Measurements from ENCODE around the gene SH3YL1. TPM values are rescaled to one million over a fixed set of nuclear protein-coding genes. Genes with fewer than 3 reads are reported as not detected.

SH3YL1 gene
- polyA plus RNA-seq, 1 of the 3 experiments (the other 2 are of a cell fraction), result 22.7 TPM

GRCh38 chr2:259789-260331 lies 4.0 kb downstream of the SH3YL1 start:
- Histone ChIP-seq H3K27me3 (ENCODE audit: insufficient read depth) (no peaks in the 10 kb centered on the region), H4K20me1 (ENCODE audit: insufficient read depth) (no peaks in the 10 kb centered on the region), H3K4me1 (ENCODE audit: control insufficient read depth in 1 of 2, insufficient read depth in 2 of 2, low read depth in 1 of 2, low read length in 1 of 2) (peaks cover 0 to 11% of the 10 kb centered on the region in 2 experiments; a peak in 1 of 4 replicates), H3K9me2 (no peaks in the 10 kb centered on the region), H3K9me3 (no peaks in the 10 kb centered on the region; the same call in 1 of the 2 replicates), H3K27ac (ENCODE audit: low read depth in 2 of 2, low read length in 1 of 2) (no peak overlapping the region), H3K4me3 (ENCODE audit: low read depth in 2 of 2, low read length in 1 of 2) (no peak overlapping the region; a peak in 1 of 4 replicates), H3K9ac (no peak overlapping the region), H3K4me2 (no peak overlapping the region), H3K79me2 (ENCODE audit: insufficient read depth) (peaks cover 22% of the 10 kb centered on the region), H3F3A (replicated peaks; ENCODE audit: insufficient read depth) (no peaks in the 10 kb centered on the region), H2AFZ (ENCODE audit: low read depth) (no peak overlapping the region), H3K36me3 (replicated peaks in 1 of 2; ENCODE audit: control insufficient read depth in 1 of 2, insufficient read depth in 2 of 2, low read length in 1 of 2) (peaks cover 23 to 26% of the 10 kb centered on the region in 2 experiments)
- no peak for DNase-seq
- TF ChIP-seq MEF2A (IDR thresholded peaks at IDR 0.05; ENCODE audit: borderline replicate concordance, low read depth) (no peak), GATA2 (CRISPR knock-in tag; IDR thresholded peaks at IDR 0.05) (no peak), CHD2 (IDR thresholded peaks at IDR 0.05; ENCODE audit: low read length, partially characterized antibody) (no peak), RAD21 (IDR thresholded peaks at IDR 0.05; ENCODE audit: low read length) (no peak), NFIC (IDR thresholded peaks at IDR 0.05; ENCODE audit: borderline replicate concordance) (no peak), JUND (IDR thresholded peaks at IDR 0.05) (no peak)
- POLR2A ChIA-PET, result no interaction called here
- CTCF ChIA-PET, result interaction anchor here (1.2 to 5.9 kb wide), 4 partner anchors 12 to 407 kb away, joined by 3 to 26 read pairs (median 4); no protein-coding TSS in a partner anchor
- 90% methylated on average over 2 of the region's 2 CpGs for whole genome bisulfite sequencing (ENCODE audit: low lambda C conversion rate)

- CTCF ChIA-PET, result interaction anchor here (0.8 to 5.9 kb wide), 5 partner anchors 12 to 408 kb away, joined by 3 to 26 read pairs (median 3); no protein-coding TSS in a partner anchor
Observed at GRCh38 chr2:258933-259332, 4.9 kb downstream of the SH3YL1 start.

More at GRCh38 chr2:258933-259332, 4.9 kb downstream of the SH3YL1 start:
- H2AFZ ChIP-seq (ENCODE audit: low read depth), result no peak overlapping the region
- no peaks in the 10 kb centered on the region for H3K27me3 ChIP-seq (ENCODE audit: insufficient read depth)
- WGBS (ENCODE audit: low lambda C conversion rate), result 79% methylated on average over 3 of the region's 3 CpGs
- H3K4me3 ChIP-seq (ENCODE audit: low read depth in 2 of 2, low read length in 1 of 2), result no peak overlapping the region; a peak in 1 of 4 replicates
- no peak overlapping the region for H3K27ac ChIP-seq (ENCODE audit: low read depth in 2 of 2, low read length in 1 of 2)
- H3F3A ChIP-seq (replicated peaks; ENCODE audit: insufficient read depth), result no peaks in the 10 kb centered on the region
- POLR2A ChIA-PET, result interaction anchor here (0.5 kb wide), 1 partner anchor 337 kb away, joined by 4 read pairs; no protein-coding TSS in a partner anchor
- H3K36me3 ChIP-seq (replicated peaks in 1 of 2; ENCODE audit: control insufficient read depth in 1 of 2, insufficient read depth in 2 of 2, low read length in 1 of 2), result peaks cover 23 to 26% of the 10 kb centered on the region in 2 experiments
- no peak for DNase-seq
- H3K4me1 ChIP-seq (ENCODE audit: control insufficient read depth in 1 of 2, insufficient read depth in 2 of 2, low read depth in 1 of 2, low read length in 1 of 2), result peaks cover 0 to 11% of the 10 kb centered on the region in 2 experiments; a peak in 1 of 4 replicates
- no peak overlapping the region for H3K4me2 ChIP-seq
- no peaks in the 10 kb centered on the region for H4K20me1 ChIP-seq (ENCODE audit: insufficient read depth)
- no peak overlapping the region for H3K9ac ChIP-seq
- TF ChIP-seq MXI1 (IDR thresholded peaks at IDR 0.05; ENCODE audit: low read depth, low read length) (no peak), CTCF (IDR thresholded peaks at IDR 0.05) (no peak), EP300 (IDR thresholded peaks at IDR 0.05; ENCODE audit: borderline replicate concordance in 1 of 2, low read depth in 1 of 2, low read length in 1 of 2) (no peak), RXRA (IDR thresholded peaks at IDR 0.05; ENCODE audit: borderline replicate concordance, low read depth) (no peak), SMC3 (IDR thresholded peaks at IDR 0.05; ENCODE audit: low read depth, low read length) (no peak), FOXM1 (IDR thresholded peaks at IDR 0.05; ENCODE audit: low read depth) (no peak), RCOR1 (IDR thresholded peaks at IDR 0.05; ENCODE audit: low read length) (no peak), GABPA (IDR thresholded peaks at IDR 0.05; ENCODE audit: low read depth) (no peak), REST (IDR thresholded peaks at IDR 0.05; ENCODE audit: low read depth, low read length) (no peak), CHD2 (IDR thresholded peaks at IDR 0.05; ENCODE audit: low read length, partially characterized antibody) (no peak), TCF12 (IDR thresholded peaks at IDR 0.05) (no peak), USF1 (IDR thresholded peaks at IDR 0.05; ENCODE audit: borderline replicate concordance, low read depth) (no peak)
- no peaks in the 10 kb centered on the region; the same call in 1 of the 2 replicates for H3K9me3 ChIP-seq
- peaks cover 21% of the 10 kb centered on the region for H3K79me2 ChIP-seq (ENCODE audit: insufficient read depth)
- no peaks in the 10 kb centered on the region for H3K9me2 ChIP-seq

Data from SK-N-SH (cell line).